ENCODE data around the gene SLC25A14. TPM values are rescaled to one million over a fixed set of nuclear protein-coding genes. Genes with fewer than 3 reads are reported as not detected.

The SLC25A14 gene
- total and polyA plus RNA-seq, 2 of the 8 experiments (the other 6 are each of a cell fraction or from before 2014, with no cell fraction given): 9.3 to 14.2 TPM

GRCh38 chrX:130376077-130376476 lies 36.4 kb downstream of the SLC25A14 start:
- H3K27ac ChIP-seq (ENCODE audit: low read depth, low read length): no peak overlapping the region
- H3K23me2 ChIP-seq (ENCODE audit: low read depth, low read length): no peaks in the 10 kb centered on the region
- H3K18ac ChIP-seq (ENCODE audit: extremely low read depth, low read length): no peak overlapping the region
- H3K14ac ChIP-seq (ENCODE audit: insufficient read length): no peak overlapping the region
- no peak overlapping the region for H2BK15ac ChIP-seq (ENCODE audit: low read length)
- H2BK20ac ChIP-seq (ENCODE audit: low read length): no peak overlapping the region
- H3K9me3 ChIP-seq (ENCODE audit: insufficient read depth in 2 of 2, low read depth in 1 of 2, low read length in 1 of 2): no peaks in the 10 kb centered on the region
- H3K79me2 ChIP-seq (ENCODE audit: control insufficient read depth in 1 of 2, insufficient read depth in 2 of 2, low read length in 2 of 2): no peaks in the 10 kb centered on the region
- CTCF ChIA-PET (ENCODE audit: partially characterized antibody): no interaction called here
- H3K27me3 ChIP-seq (replicated peaks in 1 of 4; ENCODE audit: control insufficient read depth in 3 of 4, extremely low read depth in 1 of 4, insufficient read depth in 3 of 4, low read length in 3 of 4): no peaks in the 10 kb centered on the region
- H2BK120ac ChIP-seq (replicated peaks; ENCODE audit: low read depth, low read length): no peak overlapping the region
- no peak overlapping the region for H3K4me2 ChIP-seq (ENCODE audit: insufficient read depth in 1 of 2, low read depth in 2 of 2, low read length in 2 of 2)
- no peaks in the 10 kb centered on the region for H3K4me1 ChIP-seq (replicated peaks in 1 of 4; ENCODE audit: control insufficient read depth in 3 of 4, insufficient read depth in 4 of 4, low read length in 3 of 4)
- H2AFZ ChIP-seq (ENCODE audit: low read length): no peak overlapping the region
- H3K23ac ChIP-seq (ENCODE audit: insufficient read length): no peak overlapping the region
- H3K4me3 ChIP-seq (ENCODE audit: extremely low read depth in 1 of 4, insufficient read depth in 2 of 4, low read depth in 3 of 4, low read length in 4 of 4): no peak overlapping the region
- no peak overlapping the region for H3K56ac ChIP-seq (replicated peaks; ENCODE audit: insufficient read length, low read depth, low read length)
- no peak overlapping the region for H2BK5ac ChIP-seq (ENCODE audit: low read depth, low read length)
- H3K9ac ChIP-seq (replicated peaks in 1 of 4; ENCODE audit: extremely low read depth in 1 of 4, low read depth in 3 of 4, low read length in 3 of 4): no peak overlapping the region
- H3K4ac ChIP-seq (replicated peaks; ENCODE audit: insufficient read length, low read depth, low read length): no peak overlapping the region
- POLR2A ChIA-PET (ENCODE audit: partially characterized antibody): no interaction called here
- no peaks in the 10 kb centered on the region for H3K79me1 ChIP-seq (ENCODE audit: low read depth, low read length)
- no peak overlapping the region for H4K91ac ChIP-seq (replicated peaks; ENCODE audit: insufficient read length, low read length)
- H4K20me1 ChIP-seq (replicated peaks in 1 of 2; ENCODE audit: control insufficient read depth in 1 of 2, insufficient read depth in 2 of 2, low read length in 2 of 2): no peaks in the 10 kb centered on the region
- H3K36me3 ChIP-seq (ENCODE audit: control insufficient read depth in 2 of 4, insufficient read depth in 4 of 4, low read length in 3 of 4): no peaks in the 10 kb centered on the region
- FAIRE-seq: peak; percentile 66
- H2BK12ac ChIP-seq (ENCODE audit: low read depth, low read length): no peak overlapping the region
- no peak overlapping the region for H4K5ac ChIP-seq (ENCODE audit: insufficient read length, low read depth, low read length)
- no peak overlapping the region for H2AK5ac ChIP-seq (ENCODE audit: low read depth, low read length)
- no peak for DNase-seq (ENCODE audit: low read depth in 1 of 2, low spot score in 2 of 2)
- H4K8ac ChIP-seq (ENCODE audit: extremely low read depth, insufficient read depth, low read length): no peak overlapping the region
- TF ChIP-seq CHD2 (IDR thresholded peaks at IDR 0.05; ENCODE audit: low read length) (no peak), HDAC2 (IDR thresholded peaks at IDR 0.05; ENCODE audit: borderline replicate concordance in 1 of 2, low read depth in 2 of 2, low read length in 2 of 2) (no peak), NANOG (IDR thresholded peaks at IDR 0.05; ENCODE audit: insufficient read depth, low read depth, low read length, poor library complexity, severe bottlenecking) (no peak), USF2 (IDR thresholded peaks at IDR 0.05; ENCODE audit: low read length) (no peak), FOSL1 (IDR thresholded peaks at IDR 0.05; ENCODE audit: insufficient read depth, low read depth, low read length) (no peak), EGR1 (IDR thresholded peaks at IDR 0.05; ENCODE audit: borderline replicate concordance, low read depth, low read length) (no peak), ATF2 (IDR thresholded peaks at IDR 0.05; ENCODE audit: low read length) (no peak), JUN (IDR thresholded peaks at IDR 0.05; ENCODE audit: low read depth, low read length) (no peak), YY1 (IDR thresholded peaks at IDR 0.05; ENCODE audit: low read depth, low read length) (no peak), ASH2L (IDR thresholded peaks at IDR 0.05; ENCODE audit: low read length) (no peak), RXRA (IDR thresholded peaks at IDR 0.05; ENCODE audit: insufficient read depth, low read depth, low read length) (no peak), SIX5 (IDR thresholded peaks at IDR 0.05; ENCODE audit: low read depth, low read length) (no peak), POU5F1 (IDR thresholded peaks at IDR 0.05; ENCODE audit: low read depth, low read length) (no peak), POLR2A (IDR thresholded peaks at IDR 0.05; ENCODE audit: control extremely low read depth in 1 of 2, low read depth in 2 of 2, low read length in 2 of 2) (no peak)
